22Rv1 (cell line): ENCODE measurements around the gene ACTG1.

Experiments
- CTCF ChIP-seq: fragments of 450-650 bp; IDR thresholded peaks from 2 replicates; pipeline ENCODE4 v1.5.1; 2017; ENCODE audit warnings: mild to moderate bottlenecking
- ZFX ChIP-seq: fragments of 450-650 bp; IDR thresholded peaks from 2 replicates; pipeline ENCODE4 v1.6.1; 2017; ENCODE audit warnings: antibody characterized with exemption, borderline replicate concordance

- TF ChIP-seq CTCF: no peak
- no peak for TF ChIP-seq ZFX
Observed at GRCh38 chr17:81500047-81500446, 12.6 kb downstream of the ACTG1 start.
